Trophoblast cell (in vitro differentiated cells and primary cell): ENCODE data around the gene SNX22.

Experiments
- DNase-seq, 2 donors: peaks; one replicate each; pipeline ENCODE4 v3.0.0-alpha.2; 2016
- H2AFZ ChIP-seq: 2 replicates; pipeline ENCODE4 v1.6.1; 2013; ENCODE audit warnings: low read length, moderate library complexity, mild to moderate bottlenecking; ENCODE audit not compliant: insufficient read depth, poor library complexity
- H2AK5ac ChIP-seq: 2 replicates; pipeline ENCODE4 v1.6.1; 2013; ENCODE audit warnings: mild to moderate bottlenecking, low read length
- H2BK120ac ChIP-seq: 2 replicates; pipeline ENCODE4 v1.6.1; 2013; ENCODE audit warnings: low read length, mild to moderate bottlenecking, moderate library complexity; ENCODE audit not compliant: insufficient read depth, poor library complexity
- H2BK12ac ChIP-seq: 2 replicates; pipeline ENCODE4 v1.6.1; 2013; ENCODE audit warnings: mild to moderate bottlenecking, low read length, moderate library complexity
- H2BK5ac ChIP-seq: 2 replicates; pipeline ENCODE4 v1.6.1; 2013; ENCODE audit warnings: low read length, low read depth, moderate library complexity, mild to moderate bottlenecking; ENCODE audit not compliant: poor library complexity
- H3K14ac ChIP-seq: 2 replicates; pipeline ENCODE4 v1.6.1; 2013; ENCODE audit warnings: mild to moderate bottlenecking, low read length
- H3K18ac ChIP-seq: 2 replicates; pipeline ENCODE4 v1.6.1; 2013; ENCODE audit warnings: mild to moderate bottlenecking, low read length
- H3K23ac ChIP-seq: 2 replicates; pipeline ENCODE4 v1.6.1; 2013; ENCODE audit warnings: low read length
- H3K27ac ChIP-seq: 2 replicates; pipeline ENCODE4 v1.5.1; 2013; ENCODE audit warnings: low read depth, mild to moderate bottlenecking, inconsistent platforms, low read length, moderate library complexity
- H3K27me3 ChIP-seq: 2 replicates; pipeline ENCODE4 v1.6.1; 2013; ENCODE audit warnings: inconsistent platforms, mild to moderate bottlenecking, low read length, moderate library complexity; ENCODE audit not compliant: insufficient read depth
- H3K36me3 ChIP-seq, 2 experiments: 1 replicate in 1 of 2; 2 replicates in 1 of 2; pipeline ENCODE4 v1.6.1; 2013; ENCODE audit warnings: low read length in 2 of 2, mild to moderate bottlenecking in 2 of 2, moderate library complexity in 1 of 2; ENCODE audit not compliant: insufficient read depth in 2 of 2, control insufficient read depth in 1 of 2
- H3K4ac ChIP-seq: 2 replicates; pipeline ENCODE4 v1.6.1; 2013; ENCODE audit warnings: low read depth, mild to moderate bottlenecking, low read length, moderate library complexity
- H3K4me1 ChIP-seq, 2 experiments: 1 replicate in 1 of 2; 2 replicates in 1 of 2; pipeline ENCODE4 v1.6.1; 2013; ENCODE audit warnings: low read length in 2 of 2, mild to moderate bottlenecking in 2 of 2, moderate library complexity in 1 of 2; ENCODE audit not compliant: insufficient read depth in 2 of 2, control insufficient read depth in 1 of 2
- H3K4me2 ChIP-seq: 2 replicates; pipeline ENCODE4 v1.6.1; 2013; ENCODE audit warnings: inconsistent platforms, mild to moderate bottlenecking, low read length, moderate library complexity
- H3K4me3 ChIP-seq: 2 replicates; pipeline ENCODE4 v1.5.1; 2013; ENCODE audit warnings: mild to moderate bottlenecking, low read depth, low read length, inconsistent platforms
- H3K79me1 ChIP-seq: one replicate; pipeline ENCODE4 v1.6.1; 2013; ENCODE audit warnings: low read length
- H3K79me2 ChIP-seq: 2 replicates; pipeline ENCODE4 v1.6.1; 2013; ENCODE audit warnings: low read length, mild to moderate bottlenecking; ENCODE audit not compliant: control insufficient read depth, insufficient read depth, poor library complexity
- H3K9ac ChIP-seq: 2 replicates; pipeline ENCODE4 v1.6.1; 2013; ENCODE audit warnings: mild to moderate bottlenecking, low read length
- H3K9me3 ChIP-seq: 2 replicates; pipeline ENCODE4 v1.6.1; 2013; ENCODE audit warnings: low read depth, mild to moderate bottlenecking, control low read depth, inconsistent platforms, low read length; ENCODE audit not compliant: insufficient read depth
- H4K12ac ChIP-seq: 2 replicates; pipeline ENCODE4 v1.6.1; 2013; ENCODE audit warnings: low read depth, mild to moderate bottlenecking, low read length, moderate library complexity
- H4K8ac ChIP-seq: 2 replicates; pipeline ENCODE4 v1.6.1; 2013; ENCODE audit warnings: low read depth, mild to moderate bottlenecking, low read length, moderate library complexity
- H4K91ac ChIP-seq: one replicate; pipeline ENCODE4 v1.6.1; 2013; ENCODE audit warnings: low read depth, mild to moderate bottlenecking, low read length, moderate library complexity
- WGBS: extraction: QIAGEN DNeasy Blood & Tissue Kit; methylation state at CpG from one replicate; pipeline ENCODE4 v1.1.7; 2013; ENCODE audit warnings: missing lambda C conversion rate; ENCODE audit not compliant: insufficient read length, insufficient coverage; ENCODE audit errors: extremely low coverage; 5-methylcytosine and 5-hydroxymethylcytosine counted together

Gene SNX22

DNA sequence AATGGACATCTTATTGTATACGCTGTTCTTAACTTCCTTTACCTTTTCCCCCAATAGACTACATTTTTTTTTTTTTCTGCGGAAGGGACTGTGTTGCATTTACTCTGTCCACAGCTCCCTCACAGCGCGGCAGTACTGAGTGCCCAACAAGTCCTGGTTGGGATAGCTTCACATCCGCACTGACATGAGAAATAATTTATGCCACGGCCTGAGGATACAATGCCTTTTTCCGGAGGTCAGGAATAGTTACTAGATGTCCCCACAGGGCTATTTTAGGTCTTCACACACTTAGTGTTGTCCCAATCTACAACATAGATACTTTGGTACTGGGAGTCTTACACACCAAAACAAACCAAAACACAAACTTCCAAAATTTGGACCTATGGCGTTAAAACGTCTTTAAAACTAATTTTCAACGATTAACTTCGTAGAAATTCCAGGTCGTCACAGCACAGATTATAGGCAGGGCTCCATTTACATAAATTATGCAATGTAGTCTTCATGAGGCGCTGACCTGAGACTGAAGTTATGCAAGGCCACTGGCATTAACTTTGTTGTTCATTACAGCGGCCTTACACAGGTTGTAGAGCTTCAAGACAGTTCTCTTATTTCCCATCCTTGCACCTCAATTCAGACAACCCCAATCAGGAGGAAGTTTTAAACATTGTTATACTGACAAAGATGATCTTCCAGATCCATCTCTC lies 12.3 kb downstream of the SNX22 start:
- Histone ChIP-seq H4K8ac (peak overlapping the region; percentile 54), H3K9me3 (no peaks in the 10 kb centered on the region), H2BK5ac (no peak overlapping the region), H2BK120ac (no peak overlapping the region), H2AK5ac (no peak overlapping the region), H3K27ac (peak overlapping the region; percentile 29), H3K23ac (no peak overlapping the region), H2AFZ (no peak overlapping the region), H4K91ac (no peak overlapping the region), H3K79me2 (peaks cover 6% of the 10 kb centered on the region), H3K4ac (no peak overlapping the region), H3K4me2 (peak overlapping the region; percentile 73), H3K9ac (no peak overlapping the region), H3K4me3 (no peak overlapping the region), H3K27me3 (no peaks in the 10 kb centered on the region), H3K18ac (no peak overlapping the region), H3K36me3 (peaks cover 22 to 24% of the 10 kb centered on the region in 2 experiments), H3K14ac (no peak overlapping the region), H3K4me1 (peaks cover 6 to 13% of the 10 kb centered on the region in 2 experiments), H4K12ac (peak overlapping the region; percentile 4), H3K79me1 (peaks cover 5% of the 10 kb centered on the region), H2BK12ac (no peak overlapping the region)
- WGBS: 100% methylated on average over 3 of the region's 14 CpGs
- peak; percentile 15 to 59 for DNase-seq

GRCh38 chr15:64164436-64164835 lies 12.9 kb downstream of the SNX22 start:
- Histone ChIP-seq H3K9ac (no peak overlapping the region), H3K23ac (no peak overlapping the region), H2BK5ac (no peak overlapping the region), H3K18ac (no peak overlapping the region), H2BK120ac (no peak overlapping the region), H4K12ac (no peak overlapping the region), H3K4me1 (peaks cover 6 to 13% of the 10 kb centered on the region in 2 experiments), H3K4me2 (no peak overlapping the region), H3K79me1 (peaks cover 5% of the 10 kb centered on the region), H3K27me3 (no peaks in the 10 kb centered on the region), H3K14ac (no peak overlapping the region), H3K79me2 (peaks cover 6% of the 10 kb centered on the region), H2AFZ (no peak overlapping the region), H3K9me3 (no peaks in the 10 kb centered on the region), H3K27ac (no peak overlapping the region), H2BK12ac (no peak overlapping the region), H3K4me3 (no peak overlapping the region), H2AK5ac (no peak overlapping the region), H3K36me3 (peaks cover 17 to 19% of the 10 kb centered on the region in 2 experiments), H4K91ac (no peak overlapping the region), H4K8ac (no peak overlapping the region), H3K4ac (no peak overlapping the region)
- WGBS: no CpG with 5 or more reads among the region's 4 CpGs
- DNase-seq: no peak

- Histone ChIP-seq H3K4me2 (no peak overlapping the region), H4K12ac (no peak overlapping the region), H3K9ac (no peak overlapping the region), H4K91ac (no peak overlapping the region), H2AFZ (no peak overlapping the region), H2BK12ac (no peak overlapping the region), H2BK5ac (no peak overlapping the region), H3K79me1 (peaks cover 5% of the 10 kb centered on the region), H2AK5ac (no peak overlapping the region), H3K4ac (no peak overlapping the region), H2BK120ac (no peak overlapping the region), H3K4me3 (no peak overlapping the region), H3K27ac (no peak overlapping the region), H3K18ac (no peak overlapping the region), H3K14ac (no peak overlapping the region), H3K23ac (no peak overlapping the region), H3K4me1 (peaks cover 6 to 11% of the 10 kb centered on the region in 2 experiments), H3K36me3 (peaks cover 4 to 15% of the 10 kb centered on the region in 2 experiments), H3K27me3 (no peaks in the 10 kb centered on the region), H3K79me2 (peaks cover 6% of the 10 kb centered on the region), H3K9me3 (no peaks in the 10 kb centered on the region), H4K8ac (no peak overlapping the region)
- no peak for DNase-seq
- WGBS: no CpG with 5 or more reads among the region's 5 CpGs
Measured at GRCh38 chr15:64166102-64166890, 14.8 kb downstream of the SNX22 start.

GRCh38 chr15:64180235-64180824 lies 28.8 kb downstream of the SNX22 start:
- H3K79me1 ChIP-seq: no peaks in the 10 kb centered on the region
- H3K23ac ChIP-seq: no peak overlapping the region
- H3K9ac ChIP-seq: no peak overlapping the region
- no peak overlapping the region for H2BK12ac ChIP-seq
- H3K27me3 ChIP-seq: no peaks in the 10 kb centered on the region
- H2AFZ ChIP-seq: no peak overlapping the region
- no peak overlapping the region for H2BK5ac ChIP-seq
- H3K4me1 ChIP-seq: peaks cover 0 to 2% of the 10 kb centered on the region in 2 experiments
- H3K9me3 ChIP-seq: no peaks in the 10 kb centered on the region
- no peak overlapping the region for H3K4ac ChIP-seq
- WGBS: no CpG with 5 or more reads among the region's 8 CpGs
- peaks cover 6 to 11% of the 10 kb centered on the region in 2 experiments for H3K36me3 ChIP-seq
- no peak overlapping the region for H3K27ac ChIP-seq
- H3K14ac ChIP-seq: no peak overlapping the region
- H3K18ac ChIP-seq: no peak overlapping the region
- no peak overlapping the region for H4K12ac ChIP-seq
- H4K91ac ChIP-seq: no peak overlapping the region
- H4K8ac ChIP-seq: no peak overlapping the region
- H2BK120ac ChIP-seq: no peak overlapping the region
- DNase-seq: no peak
- H3K4me3 ChIP-seq: no peak overlapping the region
- H2AK5ac ChIP-seq: no peak overlapping the region
- no peaks in the 10 kb centered on the region for H3K79me2 ChIP-seq
- H3K4me2 ChIP-seq: no peak overlapping the region
